ENCODE measurements around the gene RPL36. TPM values are rescaled to one million over a fixed set of nuclear protein-coding genes. Genes with fewer than 3 reads are reported as not detected.

The RPL36 gene
- total and polyA plus RNA-seq, 9 of the 15 experiments (the other 6 are each of a cell fraction or from before 2014, with no cell fraction given): 350 to 3,412 (median 1,507) TPM

DNA sequence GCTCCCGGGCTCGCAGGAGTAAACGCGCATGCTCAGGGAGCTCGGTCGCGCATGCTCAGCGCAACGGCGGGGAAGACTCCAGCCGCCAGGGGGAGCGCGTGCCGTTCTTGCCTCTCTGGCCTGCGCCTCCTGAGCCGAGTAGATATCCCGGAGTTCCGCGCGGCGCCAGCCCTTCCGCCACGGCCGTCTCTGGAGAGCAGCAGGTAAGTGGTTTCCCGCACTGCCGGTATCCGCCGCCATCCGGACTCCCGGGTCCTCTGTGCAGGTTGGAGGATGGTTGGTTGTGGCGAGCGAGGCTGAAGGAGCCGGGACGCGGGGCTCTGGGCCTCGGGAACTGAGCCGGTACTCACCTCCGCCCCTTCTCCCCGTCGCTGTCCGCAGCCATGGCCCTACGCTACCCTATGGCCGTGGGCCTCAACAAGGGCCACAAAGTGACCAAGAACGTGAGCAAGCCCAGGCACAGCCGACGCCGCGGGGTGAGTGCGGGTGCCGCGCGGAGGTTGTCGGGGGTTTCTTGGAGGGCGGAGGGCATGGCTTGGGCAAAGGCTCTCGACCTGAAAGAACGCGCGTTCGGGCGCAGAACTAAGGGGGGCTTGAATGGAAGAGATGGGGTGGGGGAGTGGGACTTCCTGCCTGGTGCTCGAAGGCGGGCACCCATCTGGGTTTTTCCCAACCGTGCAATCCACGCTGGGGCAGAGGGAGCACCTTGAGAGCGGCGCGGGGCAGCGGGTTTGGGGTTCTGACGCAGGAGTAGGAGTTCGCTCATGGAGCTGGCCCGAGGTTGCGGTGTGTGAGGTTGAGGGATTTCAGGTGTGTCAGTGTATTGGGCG, at the start of gene RPL36 (continued):
- TF ChIP-seq ZNF143 (CRISPR knock-in tag; IDR thresholded peaks at IDR 0.05) (peak; percentile 76), ZNF311 (CRISPR knock-in tag; IDR thresholded peaks at IDR 0.05) (no peak), ZNF175 (CRISPR knock-in tag; IDR thresholded peaks at IDR 0.05; ENCODE audit: low read depth) (no peak), HSF4 (CRISPR knock-in tag; IDR thresholded peaks at IDR 0.05; ENCODE audit: borderline replicate concordance) (no peak), ZNF695 (CRISPR knock-in tag; IDR thresholded peaks at IDR 0.05) (peak; percentile 70; the same call in 1 of the 2 replicates), LARP7 (IDR thresholded peaks at IDR 0.05) (peak; percentile 90), ZNF140 (CRISPR knock-in tag; IDR thresholded peaks at IDR 0.05) (no peak), FOXK2 (conservative IDR thresholded peaks at IDR 0.05 in 1 of 2, IDR thresholded peaks at IDR 0.05 in 1 of 2; ENCODE audit: low read depth in 2 of 2) (no peak), ETS2 (tag; IDR thresholded peaks at IDR 0.05; ENCODE audit: borderline replicate concordance, poor library complexity, severe bottlenecking) (no peak), LEF1 (IDR thresholded peaks at IDR 0.05) (0 out of 2 replicates have a peak, but pooled peaks have one; percentile 41), ZNF644 (tag; IDR thresholded peaks at IDR 0.05; ENCODE audit: low read depth) (no peak), FOXJ3 (CRISPR knock-in tag; IDR thresholded peaks at IDR 0.05) (no peak), KLF13 (tag; IDR thresholded peaks at IDR 0.05; ENCODE audit: borderline replicate concordance, low read depth) (peak; percentile 15; the same call in 1 of the 2 replicates), ZNF12 (CRISPR knock-in tag; IDR thresholded peaks at IDR 0.05) (no peak; the same call in 1 of the 2 replicates), TAF15 (IDR thresholded peaks at IDR 0.05; ENCODE audit: low read depth, low read length) (no peak), CHD1 (IDR thresholded peaks at IDR 0.05; ENCODE audit: low read length) (no peak)
- TF ChIP-seq, protein P1, sequence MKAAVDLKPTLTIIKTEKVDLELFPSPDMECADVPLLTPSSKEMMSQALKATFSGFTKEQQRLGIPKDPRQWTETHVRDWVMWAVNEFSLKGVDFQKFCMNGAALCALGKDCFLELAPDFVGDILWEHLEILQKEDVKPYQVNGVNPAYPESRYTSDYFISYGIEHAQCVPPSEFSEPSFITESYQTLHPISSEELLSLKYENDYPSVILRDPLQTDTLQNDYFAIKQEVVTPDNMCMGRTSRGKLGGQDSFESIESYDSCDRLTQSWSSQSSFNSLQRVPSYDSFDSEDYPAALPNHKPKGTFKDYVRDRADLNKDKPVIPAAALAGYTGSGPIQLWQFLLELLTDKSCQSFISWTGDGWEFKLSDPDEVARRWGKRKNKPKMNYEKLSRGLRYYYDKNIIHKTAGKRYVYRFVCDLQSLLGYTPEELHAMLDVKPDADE (conservative IDR thresholded peaks at IDR 0.05; ENCODE audit: control insufficient read depth, low read depth, low read length): peak; percentile 68; the same call in 1 of the 2 replicates
- TF ChIP-seq, protein P2, sequence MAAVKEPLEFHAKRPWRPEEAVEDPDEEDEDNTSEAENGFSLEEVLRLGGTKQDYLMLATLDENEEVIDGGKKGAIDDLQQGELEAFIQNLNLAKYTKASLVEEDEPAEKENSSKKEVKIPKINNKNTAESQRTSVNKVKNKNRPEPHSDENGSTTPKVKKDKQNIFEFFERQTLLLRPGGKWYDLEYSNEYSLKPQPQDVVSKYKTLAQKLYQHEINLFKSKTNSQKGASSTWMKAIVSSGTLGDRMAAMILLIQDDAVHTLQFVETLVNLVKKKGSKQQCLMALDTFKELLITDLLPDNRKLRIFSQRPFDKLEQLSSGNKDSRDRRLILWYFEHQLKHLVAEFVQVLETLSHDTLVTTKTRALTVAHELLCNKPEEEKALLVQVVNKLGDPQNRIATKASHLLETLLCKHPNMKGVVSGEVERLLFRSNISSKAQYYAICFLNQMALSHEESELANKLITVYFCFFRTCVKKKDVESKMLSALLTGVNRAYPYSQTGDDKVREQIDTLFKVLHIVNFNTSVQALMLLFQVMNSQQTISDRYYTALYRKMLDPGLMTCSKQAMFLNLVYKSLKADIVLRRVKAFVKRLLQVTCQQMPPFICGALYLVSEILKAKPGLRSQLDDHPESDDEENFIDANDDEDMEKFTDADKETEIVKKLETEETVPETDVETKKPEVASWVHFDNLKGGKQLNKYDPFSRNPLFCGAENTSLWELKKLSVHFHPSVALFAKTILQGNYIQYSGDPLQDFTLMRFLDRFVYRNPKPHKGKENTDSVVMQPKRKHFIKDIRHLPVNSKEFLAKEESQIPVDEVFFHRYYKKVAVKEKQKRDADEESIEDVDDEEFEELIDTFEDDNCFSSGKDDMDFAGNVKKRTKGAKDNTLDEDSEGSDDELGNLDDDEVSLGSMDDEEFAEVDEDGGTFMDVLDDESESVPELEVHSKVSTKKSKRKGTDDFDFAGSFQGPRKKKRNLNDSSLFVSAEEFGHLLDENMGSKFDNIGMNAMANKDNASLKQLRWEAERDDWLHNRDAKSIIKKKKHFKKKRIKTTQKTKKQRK (IDR thresholded peaks at IDR 0.05; ENCODE audit: borderline replicate concordance, low read depth, low read length): no peak
- TF ChIP-seq, protein P3, sequence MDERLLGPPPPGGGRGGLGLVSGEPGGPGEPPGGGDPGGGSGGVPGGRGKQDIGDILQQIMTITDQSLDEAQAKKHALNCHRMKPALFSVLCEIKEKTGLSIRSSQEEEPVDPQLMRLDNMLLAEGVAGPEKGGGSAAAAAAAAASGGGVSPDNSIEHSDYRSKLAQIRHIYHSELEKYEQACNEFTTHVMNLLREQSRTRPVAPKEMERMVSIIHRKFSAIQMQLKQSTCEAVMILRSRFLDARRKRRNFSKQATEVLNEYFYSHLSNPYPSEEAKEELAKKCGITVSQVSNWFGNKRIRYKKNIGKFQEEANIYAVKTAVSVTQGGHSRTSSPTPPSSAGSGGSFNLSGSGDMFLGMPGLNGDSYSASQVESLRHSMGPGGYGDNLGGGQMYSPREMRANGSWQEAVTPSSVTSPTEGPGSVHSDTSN (CRISPR knock-in tag; IDR thresholded peaks at IDR 0.05; ENCODE audit: low read depth): no peak
- TF ChIP-seq, protein P3 (tag; conservative IDR thresholded peaks at IDR 0.05; ENCODE audit: low read depth): no peak

Measured in K562 (cell line).